HepG2 (cell line): Measurements from ENCODE around the gene GPS1. TPM values are rescaled to one million over a fixed set of nuclear protein-coding genes. Genes with fewer than 3 reads are reported as not detected.

Source experiments
- AGO2 ChIP-seq: fragments of 200-400 bp; formaldehyde crosslinking; optimal IDR thresholded peaks from 2 replicates; pipeline ENCODE3; 2017; ENCODE audit warnings: mild to moderate bottlenecking, low read depth, low read length, moderate library complexity
- ARID4A ChIP-seq: sonication (generic); formaldehyde crosslinking; IDR thresholded peaks from 2 replicates; pipeline ENCODE4 v1.5.0; 2020; ENCODE audit warnings: mild to moderate bottlenecking, missing genetic modification reagents, borderline replicate concordance
- FLYWCH1 ChIP-seq: sonication (generic); formaldehyde crosslinking; IDR thresholded peaks from 2 replicates; pipeline ENCODE4 v1.8.1; 2023; ENCODE audit warnings: mild to moderate bottlenecking, missing genetic modification reagents
- HHEX ChIP-seq: IDR thresholded peaks from 2 replicates; pipeline ENCODE4 v1.6.1; 2016; ENCODE audit warnings: control low read depth
- MAZ ChIP-seq, 2 experiments: sonication (generic) in 1 of 2; formaldehyde crosslinking in 1 of 2; IDR thresholded peaks; 2 replicates each; pipeline versions ENCODE4 v1.5.0 to v1.6.1; 2012 to 2020; ENCODE audit warnings: low read depth in 2 of 2, mild to moderate bottlenecking in 2 of 2, borderline replicate concordance in 1 of 2, improper control_type of control experiment in 1 of 2, low read length in 1 of 2, missing genetic modification reagents in 1 of 2, moderate library complexity in 1 of 2
- POLR2AphosphoS5 ChIP-seq: IDR thresholded peaks from 2 replicates; pipeline ENCODE4 v1.6.1; 2012; ENCODE audit warnings: low read depth, low read length
- RBM22 ChIP-seq: fragments of 200-400 bp; formaldehyde crosslinking; optimal IDR thresholded peaks from 2 replicates; pipeline ENCODE3; 2017; ENCODE audit warnings: mild to moderate bottlenecking, low read length, moderate library complexity
- SAP130 ChIP-seq: IDR thresholded peaks from 2 replicates; pipeline ENCODE4 v1.6.1; 2016; ENCODE audit warnings: low read depth
- ZC3H4 ChIP-seq: sonication (generic); formaldehyde crosslinking; IDR thresholded peaks from 2 replicates; pipeline ENCODE4 v1.4.0; 2020; ENCODE audit warnings: missing genetic modification reagents, borderline replicate concordance
- ZNF274 ChIP-seq: sonication (generic); formaldehyde crosslinking; IDR thresholded peaks from 2 replicates; pipeline ENCODE4 v1.5.1; 2020; ENCODE audit warnings: mild to moderate bottlenecking, missing genetic modification reagents
- polyA plus RNA-seq, 8 experiments: library from polyadenylated mRNA; depleted of rRNA in 3 of 8; stranded (reverse) in 7 of 8; unstranded in 1 of 8; fragments of >200 nt; fragmentation: Illumina TruSeq in 4 of 8; extraction: Trizol in 4 of 8; gene quantifications; 2 replicates each; pipeline versions ENCODE4 v1.2.1 to v1.2.3, GENCODE V29; 2011 to 2016; ENCODE audit warnings: low read depth in 4 of 8, missing spikeins in 1 of 8, mixed read lengths in 1 of 8; ENCODE audit not compliant: insufficient read depth in 1 of 8
- total RNA-seq, 5 experiments: library from RNA; depleted of rRNA; stranded (reverse); fragments of >200 nt; fragmentation: Illumina TruSeq; extraction: Trizol; gene quantifications; 2 replicates each; pipeline ENCODE4 v1.2.3, GENCODE V29; 2016; ENCODE audit warnings: low read depth in 1 of 5
- TF ChIP-seq, protein P1 (sequence below): IDR thresholded peaks from 2 replicates; pipeline ENCODE4 v1.6.1; 2016; ENCODE audit warnings: mild to moderate bottlenecking, missing biosample characterization, missing genetic modification reagents

Gene GPS1
- total and polyA plus RNA-seq, 2 of the 13 experiments (the other 11 are each of a cell fraction or from before 2014, with no cell fraction given), result 124 to 128 TPM

DNA sequence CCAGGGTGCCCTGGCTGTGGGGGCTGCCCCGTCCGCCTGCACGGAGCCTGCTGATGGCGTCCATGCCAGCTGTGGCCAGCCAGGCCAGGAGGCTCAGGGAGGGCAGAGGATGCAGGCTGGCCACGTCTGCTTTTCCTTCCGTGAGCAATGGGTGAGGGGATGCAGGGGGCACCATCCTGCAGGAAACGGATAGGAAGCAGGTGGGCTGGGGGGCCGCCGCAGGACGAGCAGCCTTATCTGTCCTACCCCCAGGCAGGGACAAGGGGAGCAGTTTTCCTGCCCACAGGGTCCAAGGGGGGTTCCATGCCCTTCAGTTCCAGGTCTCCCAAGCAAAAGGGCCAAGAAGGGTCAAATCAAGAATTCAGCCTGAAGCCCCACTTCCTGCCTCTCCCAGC is 7.2 kb downstream of the GPS1 start (continued):
- TF ChIP-seq ARID4A (CRISPR knock-in tag) (peak; percentile 21; the same call in 1 of the 2 replicates), HHEX (CRISPR knock-in tag) (no peak), ZC3H4 (CRISPR knock-in tag) (no peak), SAP130 (CRISPR knock-in tag) (no peak), ZNF274 (no peak), FLYWCH1 (CRISPR knock-in tag) (no peak), RBM22 (peak; percentile 90), MAZ (IDR thresholded peaks at IDR 0.05; ENCODE audit: borderline replicate concordance, low read depth, low read length) (no peak), MAZ (CRISPR knock-in tag; IDR thresholded peaks at IDR 0.05; ENCODE audit: low read depth) (no peak), POLR2AphosphoS5 (peak; percentile 36; the same call in 1 of the 2 replicates), AGO2 (peak; percentile 78)
- TF ChIP-seq, protein P1, sequence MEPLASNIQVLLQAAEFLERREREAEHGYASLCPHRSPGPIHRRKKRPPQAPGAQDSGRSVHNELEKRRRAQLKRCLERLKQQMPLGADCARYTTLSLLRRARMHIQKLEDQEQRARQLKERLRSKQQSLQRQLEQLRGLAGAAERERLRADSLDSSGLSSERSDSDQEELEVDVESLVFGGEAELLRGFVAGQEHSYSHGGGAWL, result no peak
